ENCODE data around the gene ARFGEF2.

GRCh38 chr20:48956052-48956451 lies 34.5 kb downstream of the ARFGEF2 start:
- no peak for TF ChIP-seq EZH2 (IDR thresholded peaks at IDR 0.05; ENCODE audit: low read length)
- TF ChIP-seq CTCF (optimal IDR thresholded peaks at IDR 0.05 in 1 of 3, IDR thresholded peaks at IDR 0.05 in 1 of 3, conservative IDR thresholded peaks at IDR 0.05 in 1 of 3; ENCODE audit: extremely low read depth in 1 of 3, insufficient read depth in 2 of 3, low read length in 3 of 3) = no peak

Measured in keratinocyte (primary cell).